ENCODE results near the gene PRKAR1A. TPM values are rescaled to one million over a fixed set of nuclear protein-coding genes. Genes with fewer than 3 reads are reported as not detected.

The PRKAR1A gene
- total RNA-seq, 4 donors from 2014 or later: 388 to 501 (median 431) TPM

DNA sequence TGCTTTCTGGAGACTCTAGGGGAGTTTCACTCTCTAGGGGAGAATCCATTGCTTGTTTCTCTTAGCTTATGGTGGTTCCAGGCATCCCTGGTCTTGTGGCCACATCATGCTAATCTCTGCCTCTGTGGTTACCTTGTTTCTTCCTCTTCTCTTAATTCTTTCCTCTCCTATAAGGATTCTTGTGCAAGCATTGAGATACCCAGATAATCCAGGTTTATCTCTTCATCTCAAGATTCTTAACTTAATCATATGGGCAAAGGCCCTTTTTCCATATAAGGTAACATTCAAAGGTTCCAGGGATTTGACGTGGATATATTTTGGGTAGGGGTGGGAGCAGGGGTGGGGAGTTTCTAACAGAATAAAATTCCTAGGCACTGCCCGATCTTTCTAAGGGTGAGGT, 56.4 kb downstream of the PRKAR1A start:
- TF ChIP-seq, protein P1, sequence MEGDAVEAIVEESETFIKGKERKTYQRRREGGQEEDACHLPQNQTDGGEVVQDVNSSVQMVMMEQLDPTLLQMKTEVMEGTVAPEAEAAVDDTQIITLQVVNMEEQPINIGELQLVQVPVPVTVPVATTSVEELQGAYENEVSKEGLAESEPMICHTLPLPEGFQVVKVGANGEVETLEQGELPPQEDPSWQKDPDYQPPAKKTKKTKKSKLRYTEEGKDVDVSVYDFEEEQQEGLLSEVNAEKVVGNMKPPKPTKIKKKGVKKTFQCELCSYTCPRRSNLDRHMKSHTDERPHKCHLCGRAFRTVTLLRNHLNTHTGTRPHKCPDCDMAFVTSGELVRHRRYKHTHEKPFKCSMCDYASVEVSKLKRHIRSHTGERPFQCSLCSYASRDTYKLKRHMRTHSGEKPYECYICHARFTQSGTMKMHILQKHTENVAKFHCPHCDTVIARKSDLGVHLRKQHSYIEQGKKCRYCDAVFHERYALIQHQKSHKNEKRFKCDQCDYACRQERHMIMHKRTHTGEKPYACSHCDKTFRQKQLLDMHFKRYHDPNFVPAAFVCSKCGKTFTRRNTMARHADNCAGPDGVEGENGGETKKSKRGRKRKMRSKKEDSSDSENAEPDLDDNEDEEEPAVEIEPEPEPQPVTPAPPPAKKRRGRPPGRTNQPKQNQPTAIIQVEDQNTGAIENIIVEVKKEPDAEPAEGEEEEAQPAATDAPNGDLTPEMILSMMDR (IDR thresholded peaks at IDR 0.05; ENCODE audit: low read depth): no peak

DNA sequence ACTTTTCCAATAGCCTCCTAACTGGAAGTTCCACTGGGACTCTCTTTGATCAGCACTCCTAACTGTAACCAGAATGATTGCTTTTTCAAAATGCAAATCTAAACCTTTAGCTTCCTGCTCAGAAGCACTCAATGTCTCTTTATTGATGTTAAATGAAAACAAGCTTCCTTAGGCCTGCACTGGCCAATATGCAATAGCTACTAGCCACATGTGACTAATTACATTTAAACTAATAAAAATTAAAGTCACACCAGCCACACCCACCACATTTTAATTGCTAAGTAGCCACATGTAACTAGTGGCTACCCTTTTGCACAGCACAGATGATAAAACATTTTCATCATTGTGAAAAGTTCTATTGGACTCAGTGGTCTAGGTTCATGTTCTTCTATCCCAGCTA, 57.1 kb downstream of the PRKAR1A start:
- TF ChIP-seq, protein P1 (IDR thresholded peaks at IDR 0.05; ENCODE audit: low read depth): no peak

DNA sequence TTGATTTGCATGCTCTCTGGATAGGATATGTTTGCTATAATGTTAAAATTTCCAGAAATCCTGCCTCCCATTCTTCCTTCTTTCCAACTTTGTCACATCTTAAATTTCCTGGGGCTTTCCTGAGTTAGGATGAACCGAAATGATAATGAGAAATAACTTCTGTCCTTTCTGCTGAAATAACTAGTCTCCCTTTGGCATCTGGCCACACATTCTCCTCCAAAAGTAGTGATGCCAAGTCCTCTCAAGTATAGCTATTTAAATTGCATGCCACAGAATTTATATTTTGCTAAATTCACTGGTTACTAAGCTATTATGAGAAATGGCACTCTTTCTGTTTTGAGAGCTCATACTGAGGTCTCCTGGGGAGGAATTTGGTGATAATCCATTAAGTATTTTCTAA, 58.3 kb downstream of the PRKAR1A start:
- TF ChIP-seq, protein P1 (IDR thresholded peaks at IDR 0.05; ENCODE audit: low read depth): no peak

DNA sequence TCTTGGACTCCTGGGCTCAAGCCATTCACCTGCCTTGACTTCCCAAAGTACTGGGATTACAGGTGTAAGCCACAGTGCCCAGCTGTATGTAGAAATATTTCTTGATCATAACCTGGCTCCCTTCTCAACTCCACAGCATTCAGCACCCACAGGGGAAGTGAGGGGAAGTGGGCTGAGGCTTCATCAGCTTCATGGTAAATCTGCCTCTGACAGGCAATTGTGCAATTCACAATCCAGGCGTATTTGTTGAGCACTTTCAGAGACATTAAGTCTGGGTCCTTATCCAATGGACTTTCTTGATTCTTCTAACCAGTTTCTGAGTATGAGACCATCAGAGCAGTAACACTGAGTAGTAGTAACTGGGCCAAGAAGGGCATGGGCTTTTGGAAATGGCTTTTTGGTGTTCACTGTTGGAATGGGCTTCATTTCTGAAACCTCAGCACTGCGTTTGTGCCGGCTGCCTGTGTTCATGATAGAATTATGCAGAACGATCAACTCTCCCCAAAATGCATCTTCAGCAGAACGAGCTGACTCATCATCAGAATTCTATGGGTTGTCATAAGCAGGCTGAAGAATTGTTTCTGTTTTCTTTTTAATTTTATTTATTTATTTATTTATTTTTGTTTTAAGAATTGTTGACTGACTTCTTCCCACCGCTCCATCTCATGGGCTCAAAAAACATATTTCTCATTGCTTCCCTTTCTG, 60.1 kb downstream of the PRKAR1A start:
- TF ChIP-seq, protein P1 (IDR thresholded peaks at IDR 0.05; ENCODE audit: low read depth): no peak

DNA sequence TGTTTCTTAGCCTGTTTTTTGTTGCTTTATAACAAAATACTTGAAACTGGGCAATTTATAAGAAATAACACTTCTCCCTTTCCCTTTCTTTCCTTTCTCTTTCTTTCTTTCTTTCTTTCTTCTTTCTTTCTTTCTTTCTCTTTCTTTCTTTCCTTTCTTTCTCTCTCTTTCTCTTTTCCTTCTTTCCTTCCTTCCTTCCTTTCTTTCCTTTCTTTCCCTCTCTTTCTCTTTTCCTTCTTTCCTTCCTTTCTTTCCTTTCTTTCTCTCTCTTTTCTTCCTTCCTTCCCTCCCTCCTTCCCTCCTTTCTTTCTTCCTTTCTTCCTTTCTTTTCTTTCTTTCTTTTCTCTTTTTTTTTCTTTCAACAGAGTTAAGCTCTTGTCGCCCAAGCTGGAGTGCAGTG, 61.1 kb downstream of the PRKAR1A start:
- TF ChIP-seq, protein P1 (IDR thresholded peaks at IDR 0.05; ENCODE audit: low read depth): no peak

DNA sequence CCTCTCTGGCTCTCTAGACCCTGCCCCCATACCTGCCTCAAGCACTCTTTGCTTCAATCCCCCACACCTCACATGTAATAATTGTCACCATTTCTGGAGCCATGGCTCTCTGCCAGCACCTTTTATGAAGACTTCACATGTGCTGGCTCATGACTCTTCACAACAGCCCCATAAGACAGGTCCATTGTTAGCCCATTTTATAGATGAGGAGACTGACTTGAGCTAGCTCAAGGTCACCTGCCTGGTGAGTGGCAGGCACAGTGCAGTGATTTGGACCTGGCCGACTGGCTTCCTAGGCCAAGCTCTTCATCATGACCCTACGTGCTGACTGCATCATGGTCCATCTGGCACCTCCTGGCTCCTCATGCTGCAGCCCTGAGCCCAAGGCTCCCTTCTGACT, 63.9 kb downstream of the PRKAR1A start:
- TF ChIP-seq, protein P1 (IDR thresholded peaks at IDR 0.05; ENCODE audit: low read depth): no peak

DNA sequence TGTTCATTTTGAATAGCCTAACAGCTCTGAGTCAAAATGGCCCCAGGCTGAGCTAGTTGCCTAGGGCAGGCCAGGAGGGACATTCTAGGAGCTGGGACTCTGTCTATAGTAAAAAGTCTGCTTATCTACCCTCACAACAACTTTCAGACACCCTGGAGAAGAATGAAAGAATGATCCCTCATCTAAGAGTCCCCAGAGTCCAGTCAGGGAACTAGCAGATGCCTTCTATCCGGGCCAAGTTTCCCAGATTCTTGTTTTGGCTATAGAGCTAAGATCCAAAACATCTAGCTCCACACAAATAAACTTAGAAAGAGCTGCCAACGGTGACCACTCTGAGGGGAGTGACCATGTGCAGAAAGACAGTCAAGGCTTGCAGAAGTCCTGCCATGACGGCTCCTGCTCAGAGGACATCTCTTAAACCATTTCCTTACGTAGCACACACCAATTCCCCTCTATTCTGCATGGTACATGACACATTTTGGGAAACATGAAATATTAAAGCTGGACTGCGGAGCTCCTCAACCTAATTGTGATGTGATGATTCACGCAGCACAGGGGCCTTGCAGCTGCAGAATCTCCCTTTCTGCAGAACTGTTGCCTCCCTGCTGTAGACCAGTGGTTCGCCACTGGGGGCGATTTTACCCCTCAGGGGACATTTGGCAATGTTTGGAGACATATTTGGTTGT, 64.7 kb downstream of the PRKAR1A start:
- TF ChIP-seq, protein P1 (IDR thresholded peaks at IDR 0.05; ENCODE audit: low read depth): no peak

Data from subcutaneous adipose tissue (tissue), 4 donors.